Mammary epithelial cell (primary cell): Measurements from ENCODE around the gene CENPK.

Experiments
- EZH2 ChIP-seq: IDR thresholded peaks from 2 replicates; pipeline ENCODE4 v1.6.1; 2012; ENCODE audit warnings: low read length, inconsistent platforms, borderline replicate concordance
- TF ChIP-seq, protein P1 (sequence below), 2 donors: IDR thresholded peaks in 1 of 2; conservative IDR thresholded peaks in 1 of 2; 2 replicates each; pipeline ENCODE4 v1.5.1; 2011 to 2012; ENCODE audit warnings: inconsistent platforms in 2 of 2, low read length in 2 of 2, mild to moderate bottlenecking in 2 of 2, control low read depth in 1 of 2, low read depth in 1 of 2; ENCODE audit not compliant: insufficient read depth in 1 of 2; ENCODE audit errors: extremely low read depth in 1 of 2

GRCh38 chr5:65475336-65475735, 87.6 kb downstream of the CENPK start:
- TF ChIP-seq, protein P1, sequence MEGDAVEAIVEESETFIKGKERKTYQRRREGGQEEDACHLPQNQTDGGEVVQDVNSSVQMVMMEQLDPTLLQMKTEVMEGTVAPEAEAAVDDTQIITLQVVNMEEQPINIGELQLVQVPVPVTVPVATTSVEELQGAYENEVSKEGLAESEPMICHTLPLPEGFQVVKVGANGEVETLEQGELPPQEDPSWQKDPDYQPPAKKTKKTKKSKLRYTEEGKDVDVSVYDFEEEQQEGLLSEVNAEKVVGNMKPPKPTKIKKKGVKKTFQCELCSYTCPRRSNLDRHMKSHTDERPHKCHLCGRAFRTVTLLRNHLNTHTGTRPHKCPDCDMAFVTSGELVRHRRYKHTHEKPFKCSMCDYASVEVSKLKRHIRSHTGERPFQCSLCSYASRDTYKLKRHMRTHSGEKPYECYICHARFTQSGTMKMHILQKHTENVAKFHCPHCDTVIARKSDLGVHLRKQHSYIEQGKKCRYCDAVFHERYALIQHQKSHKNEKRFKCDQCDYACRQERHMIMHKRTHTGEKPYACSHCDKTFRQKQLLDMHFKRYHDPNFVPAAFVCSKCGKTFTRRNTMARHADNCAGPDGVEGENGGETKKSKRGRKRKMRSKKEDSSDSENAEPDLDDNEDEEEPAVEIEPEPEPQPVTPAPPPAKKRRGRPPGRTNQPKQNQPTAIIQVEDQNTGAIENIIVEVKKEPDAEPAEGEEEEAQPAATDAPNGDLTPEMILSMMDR (conservative IDR thresholded peaks at IDR 0.05 in 1 of 2, IDR thresholded peaks at IDR 0.05 in 1 of 2; ENCODE audit: extremely low read depth in 1 of 2, insufficient read depth in 1 of 2, low read depth in 1 of 2, low read length in 2 of 2) = no peak
- TF ChIP-seq EZH2 = no peak
